Adrenal gland (tissue), 5 donors: ENCODE results near the gene PLXNA1.

Experiments
- CTCF ChIP-seq, 6 experiments: fragments of 450-650 bp in 4 of 6; fragments of 200-600 bp in 2 of 6; sonication (generic) in 1 of 6; IDR thresholded peaks; 1 replicate in 5 of 6; 2 replicates in 1 of 6; pipeline versions ENCODE4 v1.5.1 to v1.8.0; 2016 to 2021; ENCODE audit warnings: antibody characterized with exemption in 6 of 6, mild to moderate bottlenecking in 2 of 6, moderate library complexity in 1 of 6
- POLR2A ChIP-seq, 2 donors: fragments of 450-650 bp; IDR thresholded peaks; one replicate each; pipeline ENCODE4 v1.6.1; 2017; ENCODE audit warnings: antibody characterized with exemption in 2 of 2, mild to moderate bottlenecking in 2 of 2, moderate library complexity in 1 of 2
- donor health status: DM: no; HTN: no; CAD: no.

- TF ChIP-seq CTCF (IDR thresholded peaks at IDR 0.05) (no peak), POLR2A (IDR thresholded peaks at IDR 0.05) (no peak)
These were observed 23.6 kb upstream of the PLXNA1 start for GRCh38 chr3:126959136-126959920.
